ENCODE results near the gene PAQR9. TPM values are rescaled to one million over a fixed set of nuclear protein-coding genes. Genes with fewer than 3 reads are reported as not detected.

Gene PAQR9
- total and polyA plus RNA-seq, 2 of the 13 experiments (the other 11 are each of a cell fraction or from before 2014, with no cell fraction given): 3.7 to 10.3 TPM

- 32% methylated on average over 7 of the region's 7 CpGs for WGBS (ENCODE audit: low lambda C conversion rate)
- peak overlapping the region; percentile 9 for H3K27ac ChIP-seq (ENCODE audit: extremely low read length, insufficient read depth, low read length)
- no TSS peak for BruUV-seq (replicated peaks)
- FAIRE-seq (no peak), ATAC-seq (peak; percentile 61), DNase-seq (ENCODE audit: low spot score) (no peak)
- intact Hi-C loops (cut with micrococcal nuclease; ENCODE audit: unreplicated experiment): no loop called here
- H3K36me3 ChIP-seq (replicated peaks in 1 of 2; ENCODE audit: control insufficient read depth in 1 of 2, insufficient read depth in 2 of 2, low read length in 2 of 2): no peaks in the 10 kb centered on the region
- no peaks in the 10 kb centered on the region for H4K20me1 ChIP-seq (ENCODE audit: insufficient read depth, low read length)
- no peaks in the 10 kb centered on the region for H3K9me3 ChIP-seq (ENCODE audit: low read length)
- H3K27me3 ChIP-seq (ENCODE audit: control insufficient read depth in 1 of 2, insufficient read depth in 2 of 2, low read length in 2 of 2): no peaks in the 10 kb centered on the region
- no peaks in the 10 kb centered on the region for H3K79me2 ChIP-seq (ENCODE audit: insufficient read depth, low read length)
- no peak overlapping the region for H2AFZ ChIP-seq (ENCODE audit: low read length)
- peak overlapping the region; percentile 28 for H3K4me2 ChIP-seq (ENCODE audit: low read depth, low read length)
- ChIA-PET POLR2A (interaction anchor here (0.7 to 1.9 kb wide), 3 partner anchors 18 to 41 kb away, joined by 4 to 6 read pairs (median 5); partner anchors contain the start of gene U2SURP), CTCF (ENCODE audit: low intra/inter-chr PET ratio, low total read pairs) (no interaction called here)
- in situ Hi-C loops (cut with HindIII; ENCODE audit: extremely low pct_ligation_motif_present, low pct_unique_long_range_greater_than_20kb): loop anchor here (5.0 kb wide), 1 partner anchor 55 kb away; no protein-coding TSS in a partner anchor
- H3K4me3 ChIP-seq (replicated peaks in 1 of 3; ENCODE audit: insufficient read depth in 1 of 3, low read depth in 2 of 3, low read length in 3 of 3): no peak overlapping the region
- no peak overlapping the region for H3K9ac ChIP-seq (ENCODE audit: insufficient read depth, low read depth, low read length)
- peaks cover 45% of the 10 kb centered on the region for H3K4me1 ChIP-seq (ENCODE audit: insufficient read depth, low read length)
- peak; percentile 59 for TF ChIP-seq PITX1 (CRISPR knock-in tag; IDR thresholded peaks at IDR 0.05)
- TF ChIP-seq HNF1B (CRISPR knock-in tag; IDR thresholded peaks at IDR 0.05): no peak
- TF ChIP-seq, protein P1, sequence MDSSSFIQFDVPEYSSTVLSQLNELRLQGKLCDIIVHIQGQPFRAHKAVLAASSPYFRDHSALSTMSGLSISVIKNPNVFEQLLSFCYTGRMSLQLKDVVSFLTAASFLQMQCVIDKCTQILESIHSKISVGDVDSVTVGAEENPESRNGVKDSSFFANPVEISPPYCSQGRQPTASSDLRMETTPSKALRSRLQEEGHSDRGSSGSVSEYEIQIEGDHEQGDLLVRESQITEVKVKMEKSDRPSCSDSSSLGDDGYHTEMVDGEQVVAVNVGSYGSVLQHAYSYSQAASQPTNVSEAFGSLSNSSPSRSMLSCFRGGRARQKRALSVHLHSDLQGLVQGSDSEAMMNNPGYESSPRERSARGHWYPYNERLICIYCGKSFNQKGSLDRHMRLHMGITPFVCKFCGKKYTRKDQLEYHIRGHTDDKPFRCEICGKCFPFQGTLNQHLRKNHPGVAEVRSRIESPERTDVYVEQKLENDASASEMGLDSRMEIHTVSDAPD (CRISPR knock-in tag; IDR thresholded peaks at IDR 0.05): no peak
- TF ChIP-seq HHEX (CRISPR knock-in tag; IDR thresholded peaks at IDR 0.05): no peak
- TF ChIP-seq ZNF891 (CRISPR knock-in tag; IDR thresholded peaks at IDR 0.05): no peak
- TF ChIP-seq MAFK (conservative IDR thresholded peaks at IDR 0.05 in 1 of 2, IDR thresholded peaks at IDR 0.05 in 1 of 2; ENCODE audit: low read length in 2 of 2): no peak
- TF ChIP-seq, protein P2, sequence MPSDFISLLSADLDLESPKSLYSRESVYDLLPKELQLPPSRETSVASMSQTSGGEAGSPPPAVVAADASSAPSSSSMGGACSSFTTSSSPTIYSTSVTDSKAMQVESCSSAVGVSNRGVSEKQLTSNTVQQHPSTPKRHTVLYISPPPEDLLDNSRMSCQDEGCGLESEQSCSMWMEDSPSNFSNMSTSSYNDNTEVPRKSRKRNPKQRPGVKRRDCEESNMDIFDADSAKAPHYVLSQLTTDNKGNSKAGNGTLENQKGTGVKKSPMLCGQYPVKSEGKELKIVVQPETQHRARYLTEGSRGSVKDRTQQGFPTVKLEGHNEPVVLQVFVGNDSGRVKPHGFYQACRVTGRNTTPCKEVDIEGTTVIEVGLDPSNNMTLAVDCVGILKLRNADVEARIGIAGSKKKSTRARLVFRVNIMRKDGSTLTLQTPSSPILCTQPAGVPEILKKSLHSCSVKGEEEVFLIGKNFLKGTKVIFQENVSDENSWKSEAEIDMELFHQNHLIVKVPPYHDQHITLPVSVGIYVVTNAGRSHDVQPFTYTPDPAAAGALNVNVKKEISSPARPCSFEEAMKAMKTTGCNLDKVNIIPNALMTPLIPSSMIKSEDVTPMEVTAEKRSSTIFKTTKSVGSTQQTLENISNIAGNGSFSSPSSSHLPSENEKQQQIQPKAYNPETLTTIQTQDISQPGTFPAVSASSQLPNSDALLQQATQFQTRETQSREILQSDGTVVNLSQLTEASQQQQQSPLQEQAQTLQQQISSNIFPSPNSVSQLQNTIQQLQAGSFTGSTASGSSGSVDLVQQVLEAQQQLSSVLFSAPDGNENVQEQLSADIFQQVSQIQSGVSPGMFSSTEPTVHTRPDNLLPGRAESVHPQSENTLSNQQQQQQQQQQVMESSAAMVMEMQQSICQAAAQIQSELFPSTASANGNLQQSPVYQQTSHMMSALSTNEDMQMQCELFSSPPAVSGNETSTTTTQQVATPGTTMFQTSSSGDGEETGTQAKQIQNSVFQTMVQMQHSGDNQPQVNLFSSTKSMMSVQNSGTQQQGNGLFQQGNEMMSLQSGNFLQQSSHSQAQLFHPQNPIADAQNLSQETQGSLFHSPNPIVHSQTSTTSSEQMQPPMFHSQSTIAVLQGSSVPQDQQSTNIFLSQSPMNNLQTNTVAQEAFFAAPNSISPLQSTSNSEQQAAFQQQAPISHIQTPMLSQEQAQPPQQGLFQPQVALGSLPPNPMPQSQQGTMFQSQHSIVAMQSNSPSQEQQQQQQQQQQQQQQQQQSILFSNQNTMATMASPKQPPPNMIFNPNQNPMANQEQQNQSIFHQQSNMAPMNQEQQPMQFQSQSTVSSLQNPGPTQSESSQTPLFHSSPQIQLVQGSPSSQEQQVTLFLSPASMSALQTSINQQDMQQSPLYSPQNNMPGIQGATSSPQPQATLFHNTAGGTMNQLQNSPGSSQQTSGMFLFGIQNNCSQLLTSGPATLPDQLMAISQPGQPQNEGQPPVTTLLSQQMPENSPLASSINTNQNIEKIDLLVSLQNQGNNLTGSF (CRISPR knock-in tag; IDR thresholded peaks at IDR 0.05): no peak
- TF ChIP-seq ZNF317 (CRISPR knock-in tag; IDR thresholded peaks at IDR 0.05): no peak
- TF ChIP-seq CREBL2 (CRISPR knock-in tag; IDR thresholded peaks at IDR 0.05; ENCODE audit: borderline replicate concordance): no peak
- TF ChIP-seq, protein P3, sequence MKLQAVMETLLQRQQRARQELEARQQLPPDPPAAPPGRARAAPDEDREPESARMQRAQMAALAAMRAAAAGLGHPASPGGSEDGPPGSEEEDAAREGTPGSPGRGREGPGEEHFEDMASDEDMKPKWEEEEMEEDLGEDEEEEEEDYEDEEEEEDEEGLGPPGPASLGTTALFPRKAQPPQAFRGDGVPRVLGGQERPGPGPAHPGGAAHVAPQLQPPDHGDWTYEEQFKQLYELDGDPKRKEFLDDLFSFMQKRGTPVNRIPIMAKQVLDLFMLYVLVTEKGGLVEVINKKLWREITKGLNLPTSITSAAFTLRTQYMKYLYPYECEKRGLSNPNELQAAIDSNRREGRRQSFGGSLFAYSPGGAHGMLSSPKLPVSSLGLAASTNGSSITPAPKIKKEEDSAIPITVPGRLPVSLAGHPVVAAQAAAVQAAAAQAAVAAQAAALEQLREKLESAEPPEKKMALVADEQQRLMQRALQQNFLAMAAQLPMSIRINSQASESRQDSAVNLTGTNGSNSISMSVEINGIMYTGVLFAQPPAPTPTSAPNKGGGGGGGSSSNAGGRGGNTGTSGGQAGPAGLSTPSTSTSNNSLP (IDR thresholded peaks at IDR 0.05; ENCODE audit: low read depth, low read length): no peak
- TF ChIP-seq ZNF556 (CRISPR knock-in tag; IDR thresholded peaks at IDR 0.05; ENCODE audit: borderline replicate concordance): 0 out of 2 replicates have a peak, but pooled peaks have one; percentile 39
- no peak for TF ChIP-seq ZNF879 (CRISPR knock-in tag; IDR thresholded peaks at IDR 0.05)
- no peak for TF ChIP-seq SP4 (CRISPR knock-in tag; IDR thresholded peaks at IDR 0.05)
These were observed 18.7 kb upstream of the PAQR9 start for GRCh38 chr3:142982038-142982773.
